DND-41 (cell line): ENCODE results near the gene LIN9.

Source experiments
- ATAC-seq: fragments of 200-7000 bp; cut with Tn5 transposase; 3 replicates; pipeline ENCODE4 v1.9.1; 2021; ENCODE audit warnings: low read depth; ENCODE audit not compliant: insufficient read depth
- DNase-seq: peaks from one replicate; pipeline ENCODE4 v3.0.0-alpha.2; 2020
- H2AFZ ChIP-seq: 2 replicates; pipeline ENCODE4 v1.6.0; 2012; ENCODE audit warnings: low read depth, low read length
- H3K27ac ChIP-seq: 2 replicates; pipeline ENCODE4 v1.5.1; 2012; ENCODE audit warnings: low read length, inconsistent platforms
- H3K27me3 ChIP-seq: fragments of 200-600 bp; sonication (generic); 2 replicates; pipeline ENCODE4 v1.6.0; 2012; ENCODE audit warnings: low read length, mild to moderate bottlenecking, inconsistent platforms; ENCODE audit not compliant: insufficient read depth, poor library complexity
- H3K36me3 ChIP-seq: 2 replicates; pipeline ENCODE4 v1.5.1; 2012; ENCODE audit warnings: low read length, inconsistent platforms; ENCODE audit not compliant: insufficient read depth
- H3K4me1 ChIP-seq: 2 replicates; pipeline ENCODE4 v1.5.1; 2012; ENCODE audit warnings: mild to moderate bottlenecking, low read length; ENCODE audit not compliant: insufficient read depth
- H3K4me2 ChIP-seq: 2 replicates; pipeline ENCODE4 v1.6.0; 2012; ENCODE audit warnings: mild to moderate bottlenecking, moderate library complexity, low read length, inconsistent platforms; ENCODE audit not compliant: insufficient read depth
- H3K4me3 ChIP-seq, 2 experiments: fragments of 200-600 bp in 1 of 2; shearing (Covaris generic) in 1 of 2; 2 replicates each; pipeline ENCODE4 v1.5.1; 2012 to 2016; ENCODE audit warnings: inconsistent platforms in 2 of 2, low read length in 2 of 2, mild to moderate bottlenecking in 2 of 2, low read depth in 1 of 2, moderate library complexity in 1 of 2
- H3K79me2 ChIP-seq: 2 replicates; pipeline ENCODE4 v1.6.0; 2012; ENCODE audit warnings: low read length, inconsistent platforms; ENCODE audit not compliant: insufficient read depth
- H3K9ac ChIP-seq: 2 replicates; pipeline ENCODE4 v1.6.0; 2012; ENCODE audit warnings: low read depth, mild to moderate bottlenecking, inconsistent platforms, low read length, moderate library complexity
- H3K9me3 ChIP-seq: 2 replicates; pipeline ENCODE4 v1.5.1; 2012; ENCODE audit warnings: low read length, moderate library complexity, mild to moderate bottlenecking, inconsistent platforms; ENCODE audit not compliant: insufficient read depth, severe bottlenecking
- H4K20me1 ChIP-seq: 2 replicates; pipeline ENCODE4 v1.6.0; 2012; ENCODE audit warnings: low read length; ENCODE audit not compliant: insufficient read depth
- CTCF ChIP-seq: IDR thresholded peaks from 2 replicates; pipeline ENCODE4 v1.5.1; 2012; ENCODE audit warnings: borderline replicate concordance, low read length, moderate library complexity, mild to moderate bottlenecking; ENCODE audit not compliant: poor library complexity, severe bottlenecking; ENCODE audit errors: extremely low read depth
- EZH2 ChIP-seq: IDR thresholded peaks from 3 replicates; pipeline ENCODE4 v1.6.1; 2012; ENCODE audit warnings: borderline replicate concordance, low read depth, mild to moderate bottlenecking, moderate library complexity, low read length, inconsistent platforms; ENCODE audit not compliant: severe bottlenecking

Gene LIN9

GRCh38 chr1:226215239-226215638 is 93.7 kb downstream of the LIN9 start:
- no peaks in the 10 kb centered on the region for H3K36me3 ChIP-seq
- H3K27ac ChIP-seq = no peak overlapping the region
- no peak overlapping the region for H3K9ac ChIP-seq
- DNase-seq = no peak
- H3K4me1 ChIP-seq = no peaks in the 10 kb centered on the region
- TF ChIP-seq CTCF = no peak
- no peak for TF ChIP-seq EZH2
- H3K79me2 ChIP-seq = no peaks in the 10 kb centered on the region
- peak; percentile 17; the same call in 1 of the 3 replicates for ATAC-seq
- H3K27me3 ChIP-seq = no peaks in the 10 kb centered on the region
- no peaks in the 10 kb centered on the region for H3K9me3 ChIP-seq
- H3K4me3 ChIP-seq = no peak overlapping the region
- no peak overlapping the region for H3K4me2 ChIP-seq
- no peaks in the 10 kb centered on the region for H4K20me1 ChIP-seq
- 0 out of 2 replicates have a peak overlapping the region, but pooled peaks have one; percentile 26 for H2AFZ ChIP-seq

GRCh38 chr1:226212545-226212944 is 96.4 kb downstream of the LIN9 start:
- H3K36me3 ChIP-seq = no peaks in the 10 kb centered on the region
- no peak overlapping the region for H3K27ac ChIP-seq
- no peaks in the 10 kb centered on the region for H4K20me1 ChIP-seq
- no peaks in the 10 kb centered on the region for H3K9me3 ChIP-seq
- no peak for ATAC-seq
- H3K4me2 ChIP-seq = no peak overlapping the region
- no peak for TF ChIP-seq EZH2
- no peak for TF ChIP-seq CTCF
- H2AFZ ChIP-seq = no peak overlapping the region
- H3K9ac ChIP-seq = no peak overlapping the region
- no peaks in the 10 kb centered on the region for H3K79me2 ChIP-seq
- peaks cover 6% of the 10 kb centered on the region for H3K27me3 ChIP-seq
- H3K4me3 ChIP-seq = no peak overlapping the region
- no peaks in the 10 kb centered on the region for H3K4me1 ChIP-seq
- no peak for DNase-seq

GRCh38 chr1:226211181-226211821 is 97.7 kb downstream of the LIN9 start:
- no peak for ATAC-seq
- Histone ChIP-seq H3K9me3 (no peaks in the 10 kb centered on the region), H2AFZ (no peak overlapping the region; the same call in 1 of the 2 replicates)

More at GRCh38 chr1:226211181-226211821, 97.7 kb downstream of the LIN9 start:
- no peak overlapping the region for H3K4me3 ChIP-seq
- H3K79me2 ChIP-seq = no peaks in the 10 kb centered on the region
- no peaks in the 10 kb centered on the region for H3K4me1 ChIP-seq
- H3K36me3 ChIP-seq = no peaks in the 10 kb centered on the region
- H3K27ac ChIP-seq = no peak overlapping the region
- no peak for TF ChIP-seq CTCF
- no peak for DNase-seq
- H3K4me2 ChIP-seq = no peak overlapping the region
- H3K27me3 ChIP-seq = peaks cover 6% of the 10 kb centered on the region
- H3K9ac ChIP-seq = no peak overlapping the region
- no peaks in the 10 kb centered on the region for H4K20me1 ChIP-seq
